CD4-positive, alpha-beta T cell treated with Interleukin-12 subunit alpha and Interleukin-12 subunit beta, for 1 hour (primary cell): Measurements from ENCODE around the gene B3GNT5.

ENCODE experiments used
- DNase-seq: peaks from one replicate; pipeline ENCODE4 v3.0.0-alpha.2; 2020

The B3GNT5 gene

GRCh38 chr3:183233966-183234365 lies 19.1 kb upstream of the B3GNT5 start:
- no peak for DNase-seq

- DNase-seq, result no peak
These were observed 14.0 kb upstream of the B3GNT5 start for GRCh38 chr3:183239046-183239445.

- DNase-seq, result no peak
These were observed 10.6 kb upstream of the B3GNT5 start for GRCh38 chr3:183242431-183242830.

GRCh38 chr3:183244219-183244618 lies 8.8 kb upstream of the B3GNT5 start:
- DNase-seq, result no peak

GRCh38 chr3:183244981-183245476 lies 8.0 kb upstream of the B3GNT5 start:
- DNase-seq, result no peak

- DNase-seq, result no peak
These were observed 6.0 kb upstream of the B3GNT5 start for GRCh38 chr3:183247011-183247589.

GRCh38 chr3:183249006-183249718 lies 3.9 kb upstream of the B3GNT5 start:
- DNase-seq, result no peak

- no peak for DNase-seq
These were observed 803 bp upstream of the B3GNT5 start for GRCh38 chr3:183252118-183252782.

GRCh38 chr3:183253528-183254486 lies 754 bp downstream of the B3GNT5 start:
- DNase-seq, result peak; percentile 19

- DNase-seq, result no peak
These were observed 1.7 kb downstream of the B3GNT5 start for GRCh38 chr3:183254487-183255347.

GRCh38 chr3:183255348-183255730 lies 2.3 kb downstream of the B3GNT5 start:
- no peak for DNase-seq

- no peak for DNase-seq
These were observed 6.0 kb downstream of the B3GNT5 start for GRCh38 chr3:183259087-183259486.

GRCh38 chr3:183259621-183260020 lies 6.6 kb downstream of the B3GNT5 start:
- no peak for DNase-seq

- DNase-seq, result no peak
These were observed 7.3 kb downstream of the B3GNT5 start for GRCh38 chr3:183260167-183260904.

GRCh38 chr3:183261151-183261724 lies 8.2 kb downstream of the B3GNT5 start:
- no peak for DNase-seq

GRCh38 chr3:183262875-183263378 lies 9.9 kb downstream of the B3GNT5 start:
- no peak for DNase-seq

GRCh38 chr3:183264268-183264667 lies 11.2 kb downstream of the B3GNT5 start:
- no peak for DNase-seq

GRCh38 chr3:183265157-183265642 lies 12.1 kb downstream of the B3GNT5 start:
- no peak for DNase-seq

GRCh38 chr3:183265834-183266417 lies 12.9 kb downstream of the B3GNT5 start:
- DNase-seq, result no peak

GRCh38 chr3:183266454-183266853 lies 13.4 kb downstream of the B3GNT5 start:
- no peak for DNase-seq
